DMS 273 treated with DMSO at 0.1 percent for 48 hours (cell line): ENCODE measurements around the gene IFITM1.
"Not testable (repeated sequence)": the region's sequence is repeated elsewhere in the genome, so short reads cannot be mapped to it uniquely, and the experiment has no call there.

Experiments used
- DNase-seq: peaks from one replicate; lab custom pipeline; 2025; lab: John Stamatoyannopoulos, UW

The IFITM1 gene

GRCh38 chr11:326842-327580, 13.2 kb downstream of the IFITM1 start:
- no peak for DNase-seq

GRCh38 chr11:327581-327923, 13.7 kb downstream of the IFITM1 start:
- no peak for DNase-seq

GRCh38 chr11:328012-328411, 14.2 kb downstream of the IFITM1 start:
- no peak for DNase-seq

- not testable (repeated sequence) for DNase-seq
Observed at GRCh38 chr11:328516-329100, 14.8 kb downstream of the IFITM1 start.

- no peak for DNase-seq
Observed at GRCh38 chr11:329886-330253, 16.0 kb downstream of the IFITM1 start.

- no peak for DNase-seq
Observed at GRCh38 chr11:330307-330693, 16.5 kb downstream of the IFITM1 start.

GRCh38 chr11:330694-331357, 17.0 kb downstream of the IFITM1 start:
- no peak for DNase-seq

- no peak for DNase-seq
Observed at GRCh38 chr11:331358-332060, 17.7 kb downstream of the IFITM1 start.

GRCh38 chr11:332651-333480, 19.0 kb downstream of the IFITM1 start:
- DNase-seq, result no peak

GRCh38 chr11:333616-334263, 19.9 kb downstream of the IFITM1 start:
- DNase-seq, result not testable (repeated sequence)

GRCh38 chr11:334264-334994, 20.6 kb downstream of the IFITM1 start:
- DNase-seq, result no peak

GRCh38 chr11:335779-336658, 22.2 kb downstream of the IFITM1 start:
- DNase-seq, result no peak

- DNase-seq, result no peak
Observed at GRCh38 chr11:336659-337198, 22.9 kb downstream of the IFITM1 start.

GRCh38 chr11:337711-338110, 23.9 kb downstream of the IFITM1 start:
- DNase-seq, result no peak

- DNase-seq, result no peak
Observed at GRCh38 chr11:339963-340362, 26.1 kb downstream of the IFITM1 start.

- DNase-seq, result no peak
Observed at GRCh38 chr11:340539-341512, 27.0 kb downstream of the IFITM1 start.

GRCh38 chr11:342328-342727, 28.5 kb downstream of the IFITM1 start:
- no peak for DNase-seq
